Fibroblast of the conjunctiva (primary cell): ENCODE data around the gene FAM210B.
"Not testable (repeated sequence)": the region's sequence is repeated elsewhere in the genome, so short reads cannot be mapped to it uniquely, and the experiment has no call there.

Source experiments
- DNase-seq: peaks from one replicate; pipeline ENCODE4 v3.0.0-alpha.2; 2010; ENCODE audit warnings: low read depth

The FAM210B gene

GRCh38 chr20:56360908-56361205, 2.1 kb downstream of the FAM210B start:
- DNase-seq, result no peak

- DNase-seq, result no peak
Observed at GRCh38 chr20:56361900-56362299, 3.1 kb downstream of the FAM210B start.

GRCh38 chr20:56362833-56363413, 4.1 kb downstream of the FAM210B start:
- no peak for DNase-seq

GRCh38 chr20:56363491-56363890, 4.7 kb downstream of the FAM210B start:
- DNase-seq, result no peak

- no peak for DNase-seq
Observed at GRCh38 chr20:56368351-56369134, 9.8 kb downstream of the FAM210B start.

GRCh38 chr20:56369179-56369578, 10.4 kb downstream of the FAM210B start:
- no peak for DNase-seq

GRCh38 chr20:56371977-56372376, 13.2 kb downstream of the FAM210B start:
- no peak for DNase-seq

- DNase-seq, result no peak
Observed at GRCh38 chr20:56372850-56373249, 14.1 kb downstream of the FAM210B start.

GRCh38 chr20:56373942-56374341, 15.2 kb downstream of the FAM210B start:
- peak; percentile 91 for DNase-seq

GRCh38 chr20:56376331-56376730, 17.6 kb downstream of the FAM210B start:
- DNase-seq, result no peak

- DNase-seq, result no peak
Observed at GRCh38 chr20:56378386-56378785, 19.6 kb downstream of the FAM210B start.

- no peak for DNase-seq
Observed at GRCh38 chr20:56380375-56380774, 21.6 kb downstream of the FAM210B start.

GRCh38 chr20:56381501-56381900, 22.7 kb downstream of the FAM210B start:
- DNase-seq, result no peak

GRCh38 chr20:56382696-56383095, 23.9 kb downstream of the FAM210B start:
- DNase-seq, result no peak

- no peak for DNase-seq
Observed at GRCh38 chr20:56383334-56383733, 24.6 kb downstream of the FAM210B start.

- no peak for DNase-seq
Observed at GRCh38 chr20:56385130-56385529, 26.4 kb downstream of the FAM210B start.

GRCh38 chr20:56386219-56386618, 27.4 kb downstream of the FAM210B start:
- DNase-seq, result no peak

GRCh38 chr20:56388882-56389281, 30.1 kb downstream of the FAM210B start:
- no peak for DNase-seq

- DNase-seq, result no peak
Observed at GRCh38 chr20:56389807-56390206, 31.0 kb downstream of the FAM210B start.

- DNase-seq, result not testable (repeated sequence)
Observed at GRCh38 chr20:56390396-56390795, 31.6 kb downstream of the FAM210B start.

- no peak for DNase-seq
Observed at GRCh38 chr20:56391037-56391436, 32.3 kb downstream of the FAM210B start.

- no peak for DNase-seq
Observed at GRCh38 chr20:56391596-56392131, 32.9 kb downstream of the FAM210B start.

- DNase-seq, result peak; percentile 100
Observed at GRCh38 chr20:56392132-56392880, 33.5 kb downstream of the FAM210B start, which contains the start of the genes AURKA and CSTF1. TSS of gene AURKA (minus strand) at chr20:56392215. CDS start at chr20:56388197, 4,018 bp downstream. TSS of gene CSTF1 (plus strand) at chr20:56392645. CDS start at chr20:56395553, 2,908 bp downstream.
